ENCODE measurements around the gene IL6ST.

The IL6ST gene

DNA sequence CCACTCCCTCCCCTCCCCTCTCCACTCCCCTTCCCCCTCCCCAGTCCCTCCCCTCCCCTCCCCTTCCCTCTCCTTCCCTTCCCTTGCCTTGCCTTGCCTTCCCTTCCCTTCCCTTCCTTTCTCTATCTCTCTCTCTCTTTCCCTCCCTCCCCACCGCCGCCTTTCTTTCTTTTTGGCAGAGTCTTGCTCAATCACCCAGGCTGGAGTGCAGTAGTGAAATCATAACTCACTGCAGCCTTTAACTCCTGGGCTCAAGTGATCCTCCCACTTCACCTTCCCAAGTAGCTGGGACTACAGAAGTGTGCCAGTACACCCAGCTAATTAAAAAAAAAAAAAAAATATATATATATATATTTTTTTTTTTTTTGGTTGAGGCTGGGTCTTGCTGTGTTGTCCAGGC is 98.1 kb downstream of the IL6ST start:
- no peak for DNase-seq (ENCODE audit: low read depth in 2 of 2)

- DNase-seq (ENCODE audit: low read depth in 2 of 2): no peak
These were observed 98.5 kb downstream of the IL6ST start for GRCh38 chr5:55896238-55896637.

GRCh38 chr5:55895346-55895745 is 99.4 kb downstream of the IL6ST start:
- no peak for DNase-seq (ENCODE audit: low read depth in 2 of 2)

DNA sequence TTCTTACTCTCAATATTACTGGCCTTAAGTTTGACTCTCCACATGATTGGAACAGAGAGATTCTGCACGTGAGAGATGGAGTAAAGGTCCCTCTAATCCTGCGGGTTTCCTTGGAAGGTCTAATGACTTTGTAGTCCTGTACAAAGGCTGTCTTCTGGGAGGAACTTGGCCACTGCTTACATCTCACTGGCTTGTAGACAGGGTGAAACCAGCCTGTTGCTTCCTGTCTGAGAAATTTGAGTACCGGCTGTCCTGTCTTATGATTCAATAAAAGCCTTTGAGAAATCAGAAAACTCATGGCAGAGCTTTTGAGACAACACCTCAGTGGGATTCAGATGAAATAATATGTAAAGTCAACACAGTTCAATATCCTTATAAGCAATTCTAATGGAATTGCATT is 100.6 kb downstream of the IL6ST start:
- DNase-seq (ENCODE audit: low read depth in 2 of 2): no peak

DNA sequence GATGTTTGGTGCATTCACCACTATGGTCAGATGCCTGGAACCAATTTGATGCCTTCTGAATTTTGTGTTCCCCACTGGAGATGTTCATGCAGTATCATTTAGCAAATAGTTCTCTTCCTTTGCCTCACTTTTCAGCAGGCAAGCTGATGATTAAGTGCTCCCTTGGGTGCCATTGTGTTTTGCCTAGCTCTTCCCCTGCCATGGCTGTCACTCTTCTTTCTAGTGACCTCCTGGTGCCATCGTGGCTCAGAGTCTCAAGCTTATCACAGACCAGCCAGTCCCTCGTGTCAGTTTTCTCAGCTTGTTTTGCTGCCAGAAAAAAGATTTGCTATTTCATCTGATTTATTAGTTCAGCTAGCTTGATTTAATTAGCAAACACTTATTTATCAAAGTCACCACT is 102.3 kb downstream of the IL6ST start:
- no peak for DNase-seq (ENCODE audit: low read depth in 2 of 2)

DNA sequence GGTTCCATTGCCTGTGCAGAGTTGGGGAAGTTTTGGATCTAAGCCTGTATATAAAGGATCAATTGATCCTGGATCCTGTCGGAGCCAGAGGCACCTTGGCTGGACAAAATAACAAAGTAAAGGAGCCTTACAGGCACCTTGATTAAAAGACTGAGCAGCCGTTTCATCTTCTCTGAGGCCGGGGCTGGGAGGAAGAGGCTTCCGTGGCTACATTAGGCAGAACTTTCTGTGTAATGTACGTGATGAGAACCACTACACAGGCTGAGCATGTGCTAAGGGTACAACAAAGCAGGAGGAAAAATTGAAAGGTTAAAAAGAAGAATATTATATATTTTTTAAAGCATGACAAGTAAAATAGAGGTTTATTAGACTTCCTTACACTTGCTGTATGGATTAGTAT is 106.6 kb downstream of the IL6ST start:
- DNase-seq (ENCODE audit: low read depth in 2 of 2): no peak

DNA sequence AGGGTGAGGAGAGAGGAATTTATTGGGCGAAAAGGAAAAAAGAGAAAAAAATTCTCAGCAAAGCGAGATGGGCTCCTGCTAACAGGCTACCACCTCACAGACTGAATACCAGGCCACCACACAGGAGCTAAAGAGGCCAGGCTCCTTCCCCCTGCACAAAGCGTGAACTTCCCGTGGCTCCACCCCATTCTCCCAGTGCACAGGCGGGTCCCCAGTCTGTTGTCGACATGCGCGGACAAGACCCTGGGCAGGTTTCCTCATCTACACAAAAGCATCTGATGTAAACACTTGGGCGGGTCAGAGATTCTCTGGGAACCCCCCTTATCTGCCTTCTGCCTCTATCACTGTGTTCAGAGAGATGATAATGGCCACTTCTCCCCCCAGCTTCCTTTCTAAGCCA is 109.4 kb downstream of the IL6ST start:
- no peak for DNase-seq (ENCODE audit: low read depth in 2 of 2)

All from stimulated activated CD8-positive, alpha-beta memory T cell treated with anti-CD3 and anti-CD28 coated beads, Interleukin-7, amount 100 ng/mL, for 4 hours (primary cell).